Measurements from ENCODE around the gene LGI2.
"Not testable (repeated sequence)": the region's sequence is repeated elsewhere in the genome, so short reads cannot be mapped to it uniquely, and the experiment has no call there.

Gene LGI2

DNA sequence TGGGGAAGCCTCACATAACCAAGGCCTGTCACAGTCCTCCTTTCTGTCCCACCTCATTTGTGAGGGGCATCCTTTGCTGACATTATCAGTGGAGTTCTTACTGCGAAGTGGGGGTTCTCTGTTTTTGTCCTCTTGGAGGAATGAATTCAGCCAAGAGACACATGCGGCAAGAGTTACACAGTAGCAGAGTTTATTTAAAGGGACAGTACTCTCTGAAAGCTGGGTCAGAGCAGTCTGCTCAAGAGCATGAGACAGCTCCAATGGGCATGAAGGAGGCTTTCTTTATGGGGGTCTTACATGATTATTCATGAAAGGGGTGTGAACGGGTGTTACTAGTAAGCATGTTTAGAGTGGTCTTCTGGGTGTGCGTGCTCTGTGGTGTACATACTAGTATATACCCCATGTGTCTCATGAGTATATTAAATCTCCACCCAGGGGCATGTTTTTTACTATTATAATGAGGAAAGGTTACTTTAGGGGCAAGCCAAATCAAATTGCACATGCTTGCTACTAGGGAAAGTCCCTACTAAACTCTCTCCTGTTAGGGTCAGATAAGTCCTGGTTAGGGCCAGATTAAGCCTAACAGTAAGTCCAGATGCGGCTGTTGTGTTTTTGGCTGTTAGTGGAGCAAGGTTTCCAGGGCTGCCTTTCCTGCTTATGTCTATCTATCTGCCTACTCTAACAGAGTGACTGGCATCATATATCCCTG is 19.8 kb upstream of the LGI2 start:
- DNase-seq (ENCODE audit: low read depth, low spot score): no peak

DNA sequence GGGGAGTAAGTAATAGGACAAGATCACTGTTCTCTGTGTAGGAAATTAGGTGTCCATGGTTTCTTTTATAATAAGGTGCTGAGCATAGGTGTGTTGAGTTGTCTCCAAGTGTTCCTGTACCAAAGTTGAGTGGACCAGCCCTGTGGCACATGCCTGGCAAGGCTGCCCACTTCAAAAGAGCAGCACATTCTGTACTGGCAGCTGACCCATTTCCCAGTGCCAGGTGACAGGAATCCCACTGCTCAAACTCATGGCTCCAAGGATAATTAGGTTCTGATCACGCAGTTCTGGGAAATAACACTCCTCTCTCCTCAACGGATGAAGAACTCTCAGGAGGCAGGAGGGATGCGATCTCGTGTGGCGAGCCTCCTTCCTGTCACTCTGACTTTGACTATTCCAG is 12.8 kb upstream of the LGI2 start:
- no peak for DNase-seq (ENCODE audit: low read depth, low spot score)

DNA sequence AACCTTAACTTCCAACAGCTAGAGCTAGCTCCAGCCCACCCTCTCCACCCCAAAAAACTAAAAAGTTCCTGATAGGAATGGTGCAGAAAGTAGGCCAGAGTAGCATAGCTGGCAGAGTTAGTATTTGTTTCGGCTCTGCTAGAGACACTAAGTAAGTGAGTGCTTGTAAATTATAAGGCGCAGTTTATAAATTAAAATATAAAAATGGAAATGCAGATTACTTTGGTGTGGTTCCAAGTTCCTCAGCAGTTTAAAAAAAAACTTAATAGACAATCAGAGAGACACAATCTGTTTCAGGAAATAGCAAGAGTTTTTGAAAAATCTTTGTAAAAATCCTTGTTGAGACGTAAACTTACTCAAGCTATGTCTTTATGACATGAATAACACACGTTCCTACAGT is 2.8 kb upstream of the LGI2 start:
- DNase-seq (ENCODE audit: low read depth, low spot score): no peak

DNA sequence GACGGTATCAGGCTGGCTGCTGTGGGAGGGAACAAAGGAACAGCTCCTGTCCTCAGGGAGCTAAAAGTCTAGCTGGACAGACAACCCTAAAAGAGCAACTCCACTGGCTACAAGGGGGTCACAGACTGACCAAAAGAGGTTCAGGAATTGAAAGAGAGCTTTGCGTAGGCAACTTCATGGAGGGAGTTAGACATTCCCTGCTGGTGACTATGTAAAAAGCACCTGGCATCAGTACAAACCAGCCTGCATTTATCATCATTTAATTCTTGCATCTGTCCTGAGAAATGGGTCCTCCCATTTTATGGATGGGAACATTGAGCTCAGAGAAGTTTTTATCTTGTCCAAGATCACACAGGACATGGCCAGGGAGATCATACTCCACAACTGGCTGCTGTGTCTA is 1.4 kb upstream of the LGI2 start:
- no peak for DNase-seq (ENCODE audit: low read depth, low spot score)

DNA sequence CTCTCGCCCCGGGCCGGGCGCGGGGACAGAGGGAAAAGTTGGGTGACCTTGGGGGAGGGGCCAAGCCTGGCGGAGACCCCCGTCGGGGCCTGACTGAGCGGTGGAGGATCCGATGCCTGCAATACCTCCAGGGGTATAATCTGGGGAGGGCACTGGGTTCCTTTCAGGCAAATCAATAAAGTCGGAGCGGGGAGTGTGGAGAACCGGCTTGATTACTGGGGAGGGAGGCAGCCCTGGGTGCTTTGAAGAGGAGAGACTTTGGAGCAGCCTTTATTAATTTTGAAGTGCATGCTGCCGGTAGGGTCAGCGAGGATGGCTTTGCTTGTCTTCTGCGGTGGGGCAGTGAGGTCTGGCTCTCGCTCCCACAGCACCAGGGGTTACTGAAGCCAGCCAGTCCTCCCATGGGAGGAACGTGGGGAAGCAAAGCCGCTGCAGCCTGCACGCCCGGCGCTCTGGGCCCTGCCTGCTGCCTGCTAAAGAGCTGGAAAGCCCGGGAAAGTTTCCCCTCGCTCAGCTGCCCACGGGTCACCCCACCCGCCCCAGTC is 403 bp upstream of the LGI2 start:
- DNase-seq (ENCODE audit: low read depth, low spot score): peak; percentile 12

DNA sequence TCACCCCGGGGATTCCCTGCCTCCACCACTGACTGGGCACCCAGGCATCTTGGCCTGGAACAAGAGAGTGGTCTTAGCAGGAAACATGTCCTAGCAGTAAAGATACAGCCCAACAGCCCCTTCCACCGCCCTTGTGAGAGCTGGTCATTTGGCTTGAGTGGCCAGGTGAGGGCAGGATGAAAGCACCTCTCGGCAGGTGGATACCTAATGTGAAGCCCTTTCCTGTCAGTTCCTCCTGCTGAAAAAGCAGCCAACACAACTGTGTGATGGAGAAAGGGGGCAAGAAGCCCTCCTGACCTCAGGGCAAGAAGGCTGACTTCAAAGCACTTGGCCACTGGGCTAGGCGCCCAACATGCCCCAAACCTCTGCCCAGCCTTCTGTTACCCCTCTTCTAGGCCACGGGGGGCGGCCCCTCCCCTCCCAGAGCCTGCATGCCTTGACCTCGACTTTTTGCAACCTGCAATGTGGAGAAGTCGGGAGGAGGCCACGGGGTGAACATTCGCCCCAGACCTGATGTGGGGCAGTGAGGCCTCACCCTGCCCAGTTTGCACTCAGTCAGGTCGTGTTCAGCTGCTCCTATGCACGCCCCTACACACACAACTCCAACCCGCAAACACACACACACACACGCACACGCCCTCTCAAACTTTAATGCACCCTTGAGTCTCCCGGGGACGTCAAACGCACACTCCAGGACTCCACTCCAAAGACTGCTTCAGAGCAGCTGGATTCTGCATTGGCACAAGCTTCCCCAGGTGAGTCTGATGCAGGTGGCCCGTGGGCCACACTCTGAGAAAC is 1.1 kb downstream of the LGI2 start:
- no peak for DNase-seq (ENCODE audit: low read depth, low spot score)

DNA sequence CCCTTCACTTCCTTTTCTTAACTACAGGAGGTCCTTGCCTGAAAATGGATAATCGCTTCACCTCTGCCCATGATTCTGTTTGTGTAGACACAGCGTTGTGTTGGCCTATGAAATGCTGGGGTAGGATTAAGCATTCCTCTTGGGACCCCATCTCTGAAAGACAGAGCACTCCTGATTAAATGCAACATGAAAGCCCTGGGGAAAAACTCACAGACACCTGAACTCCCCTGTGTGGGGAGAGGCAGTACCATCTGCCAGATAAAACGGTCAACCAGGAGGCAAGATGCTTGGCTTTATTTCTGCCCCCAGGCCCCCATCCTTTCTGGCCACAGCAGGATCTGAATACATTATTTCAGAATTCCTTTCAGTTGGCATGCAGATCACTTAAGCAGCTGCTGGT is 1.9 kb downstream of the LGI2 start:
- no peak for DNase-seq (ENCODE audit: low read depth, low spot score)

DNA sequence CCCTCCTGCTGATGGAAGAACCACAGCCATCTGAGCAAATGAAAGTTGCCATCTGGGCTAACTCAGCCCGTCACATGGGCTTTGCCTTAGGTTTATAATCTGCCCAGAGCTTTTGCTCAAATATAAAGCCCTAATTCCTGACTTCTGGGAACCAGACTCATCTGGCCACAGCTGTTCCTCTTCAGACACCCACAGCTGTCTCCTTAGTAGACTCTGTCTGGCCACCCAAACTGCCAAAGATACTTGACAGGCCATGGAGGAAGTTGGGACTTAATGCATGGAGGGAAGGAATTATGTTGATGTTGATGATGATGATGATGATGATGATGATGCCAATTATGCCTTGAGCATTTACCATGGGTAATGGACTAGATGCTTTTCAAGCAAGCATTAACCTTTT is 8.0 kb downstream of the LGI2 start:
- no peak for DNase-seq (ENCODE audit: low read depth, low spot score)

DNA sequence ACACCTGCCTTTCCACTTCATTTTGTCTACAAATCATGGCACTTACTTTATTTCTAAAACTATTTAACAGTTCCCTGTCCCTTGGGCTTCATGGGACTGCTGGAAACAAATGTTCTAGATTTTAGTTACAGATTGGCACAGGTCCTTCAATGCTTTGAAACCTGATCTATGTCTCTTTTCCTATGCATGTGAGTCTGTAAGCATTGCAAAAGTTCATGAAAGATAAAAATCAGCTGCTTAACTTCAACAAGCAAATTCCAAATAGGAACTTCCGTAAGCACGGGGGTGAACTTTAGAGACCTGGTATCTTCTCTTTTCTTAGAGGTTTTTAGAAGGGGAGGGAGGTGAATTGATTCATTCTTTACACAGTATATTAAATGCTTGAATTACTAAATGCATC is 9.5 kb downstream of the LGI2 start:
- no peak for DNase-seq (ENCODE audit: low read depth, low spot score)

DNA sequence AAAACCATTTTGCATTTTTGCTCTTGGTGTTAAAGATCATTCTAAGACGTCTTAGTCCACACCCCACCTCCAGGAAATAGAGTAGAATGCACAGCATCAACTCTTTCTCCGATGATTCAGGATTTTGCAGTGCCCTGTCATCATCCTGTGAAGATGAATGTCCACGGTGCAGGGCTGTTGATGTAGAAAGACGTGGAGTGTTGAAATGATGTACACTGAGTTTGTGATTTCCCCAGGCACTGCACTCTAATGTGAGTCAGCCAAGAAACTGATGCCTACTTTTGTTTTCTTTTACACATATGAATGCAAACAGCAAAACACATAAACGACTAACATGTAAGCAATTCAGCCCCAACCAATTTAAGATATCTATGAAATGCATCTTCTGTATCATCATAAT is 10.5 kb downstream of the LGI2 start:
- DNase-seq (ENCODE audit: low read depth, low spot score): no peak

DNA sequence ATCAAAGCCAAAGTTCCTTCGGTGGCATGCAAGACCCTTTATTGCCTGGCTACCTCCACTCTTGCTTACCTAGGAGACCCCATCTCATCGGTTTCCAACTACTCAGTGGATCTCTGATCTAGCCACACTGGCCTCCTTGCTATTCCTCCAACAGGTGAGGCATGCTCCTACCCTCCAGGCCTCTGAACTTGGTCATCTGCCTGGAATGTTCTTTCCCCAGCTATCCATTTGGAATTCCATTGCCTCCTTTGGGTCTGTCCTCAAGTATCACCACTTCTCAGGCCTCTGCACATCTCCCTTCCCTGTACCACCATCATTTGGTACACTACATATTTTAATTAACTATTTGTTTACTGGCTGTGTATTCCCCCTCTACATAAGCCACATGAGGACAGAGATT is 11.2 kb downstream of the LGI2 start:
- no peak for DNase-seq (ENCODE audit: low read depth, low spot score)

DNA sequence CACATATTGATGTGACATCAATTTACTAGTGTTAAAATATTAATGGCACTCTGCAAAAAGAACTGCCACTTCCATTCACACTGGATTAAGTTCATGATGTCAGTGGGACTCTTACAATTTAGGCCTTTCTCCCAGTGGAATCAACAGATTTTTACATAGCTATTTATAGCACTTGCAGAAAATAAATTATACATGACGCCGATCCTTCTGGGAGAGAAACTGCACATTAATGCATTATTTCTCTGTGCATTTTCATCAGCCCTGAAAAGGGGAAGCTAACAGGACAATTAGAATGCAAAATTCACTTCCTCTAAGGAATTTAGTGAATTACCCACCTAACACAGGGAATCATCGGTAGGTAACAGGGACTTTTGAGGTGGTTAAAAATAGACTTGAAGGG is 15.7 kb downstream of the LGI2 start:
- DNase-seq (ENCODE audit: low read depth, low spot score): no peak

DNA sequence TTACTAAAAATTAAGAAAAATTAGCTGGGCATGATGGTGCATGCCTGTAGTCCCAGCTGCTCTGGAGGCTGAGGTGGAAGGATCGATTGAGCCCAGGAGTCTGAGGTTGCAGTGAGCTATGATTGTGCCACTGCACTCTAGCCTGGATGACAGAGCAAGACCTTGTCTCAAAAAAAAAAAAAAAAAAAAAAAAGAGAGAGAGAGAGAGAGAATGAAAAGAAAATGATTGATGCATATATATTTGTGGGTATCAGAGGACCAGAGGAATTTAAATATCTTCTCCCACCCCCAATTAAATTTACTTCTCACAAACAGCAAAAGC is 16.1 kb downstream of the LGI2 start:
- not testable (repeated sequence) for DNase-seq (ENCODE audit: low read depth, low spot score)

DNA sequence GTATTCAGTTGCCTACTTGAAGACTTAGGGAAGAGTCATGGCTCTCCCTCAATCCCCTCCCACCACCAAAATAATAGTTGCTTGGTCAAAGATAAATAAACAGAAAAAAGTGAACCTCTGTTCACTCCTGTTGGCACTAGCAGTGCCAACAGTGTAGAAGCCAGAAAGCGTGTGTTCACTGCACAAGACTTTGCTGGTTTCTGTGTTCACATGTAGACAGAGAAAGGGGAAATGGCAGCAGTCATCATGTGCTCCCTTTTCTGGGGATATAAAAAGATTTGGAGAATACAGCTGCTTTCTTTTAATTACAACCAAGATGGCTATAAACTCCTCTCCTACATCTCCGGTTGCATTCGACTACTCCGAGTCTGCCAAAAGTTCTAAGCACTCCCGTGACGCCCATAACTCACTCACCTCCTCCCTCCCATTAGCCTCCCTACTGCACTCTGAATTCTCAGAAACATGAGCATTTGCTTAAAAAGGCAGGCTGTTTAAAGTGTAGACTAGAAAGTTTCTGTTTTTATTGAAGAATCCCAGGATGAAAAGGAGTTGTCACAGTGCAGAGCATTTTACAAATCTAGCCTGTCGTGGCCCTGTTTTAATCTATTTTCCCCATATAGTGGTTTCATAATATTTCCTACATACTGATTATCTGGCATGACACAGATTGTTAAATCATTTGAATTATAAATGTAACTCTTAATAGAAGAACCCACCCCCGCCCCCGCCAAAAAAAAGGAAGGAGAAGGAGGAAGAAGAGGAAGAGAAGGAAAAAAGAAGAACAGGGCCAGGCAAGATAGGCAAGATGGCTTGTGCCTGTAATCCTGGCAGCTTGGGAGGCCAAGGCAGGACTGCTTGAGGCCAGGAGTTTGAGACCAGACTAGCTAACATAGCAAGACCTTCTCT is 16.7 kb downstream of the LGI2 start:
- no peak for DNase-seq (ENCODE audit: low read depth, low spot score)

DNA sequence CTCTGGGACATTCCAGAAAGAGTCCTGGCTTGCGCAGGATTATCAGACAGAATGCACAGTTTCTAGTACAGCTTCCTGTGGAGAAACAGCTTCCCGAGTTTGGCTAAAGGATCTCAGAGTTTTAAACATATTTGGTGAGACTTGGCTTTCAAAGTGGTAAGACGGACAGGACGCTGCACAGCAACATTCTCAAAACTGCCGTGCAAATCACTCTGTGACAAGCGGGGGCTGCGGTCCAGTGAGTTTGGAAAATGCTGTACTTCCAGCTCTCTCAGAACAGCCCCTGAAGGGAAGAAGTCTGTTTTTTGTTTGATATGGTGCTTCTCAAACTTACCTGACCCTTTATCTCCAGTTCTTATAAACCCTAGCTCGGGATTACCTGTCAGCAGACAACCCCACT is 18.1 kb downstream of the LGI2 start:
- no peak for DNase-seq (ENCODE audit: low read depth, low spot score)

DNA sequence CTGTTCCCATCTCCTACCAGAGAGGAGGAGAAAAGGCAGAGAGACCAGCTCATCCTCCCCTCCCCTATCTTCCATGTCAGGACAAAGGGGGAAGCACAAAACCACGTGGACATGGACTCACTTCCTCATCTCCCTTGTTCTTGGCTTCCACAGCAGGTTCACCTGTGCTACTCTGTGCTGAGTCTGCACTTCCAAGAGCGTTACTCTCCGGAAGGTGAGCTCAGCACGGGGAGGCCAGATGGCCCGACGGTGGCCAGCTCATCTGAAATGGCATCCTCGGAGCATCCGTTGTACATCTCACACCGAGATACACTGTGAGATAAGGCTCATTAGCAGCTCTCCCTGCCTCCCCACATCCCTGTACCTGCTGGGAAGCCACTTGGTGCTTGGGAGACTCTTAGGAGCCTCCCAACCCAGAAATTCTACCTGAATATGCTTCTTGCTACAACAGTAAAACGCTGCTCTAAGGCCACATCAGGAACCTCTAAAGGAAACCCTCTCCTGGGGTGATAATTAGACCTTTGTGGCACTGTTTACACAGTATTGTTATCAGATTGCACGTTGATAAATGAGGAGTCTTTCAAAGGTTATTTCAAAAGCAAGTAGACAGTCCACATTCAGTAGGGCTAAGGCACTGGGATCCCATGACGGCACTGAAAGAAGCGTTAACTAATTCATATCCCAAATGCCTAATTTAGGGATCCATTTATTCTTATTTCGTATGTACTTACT is 19.4 kb downstream of the LGI2 start:
- no peak for DNase-seq (ENCODE audit: low read depth, low spot score)

DNA sequence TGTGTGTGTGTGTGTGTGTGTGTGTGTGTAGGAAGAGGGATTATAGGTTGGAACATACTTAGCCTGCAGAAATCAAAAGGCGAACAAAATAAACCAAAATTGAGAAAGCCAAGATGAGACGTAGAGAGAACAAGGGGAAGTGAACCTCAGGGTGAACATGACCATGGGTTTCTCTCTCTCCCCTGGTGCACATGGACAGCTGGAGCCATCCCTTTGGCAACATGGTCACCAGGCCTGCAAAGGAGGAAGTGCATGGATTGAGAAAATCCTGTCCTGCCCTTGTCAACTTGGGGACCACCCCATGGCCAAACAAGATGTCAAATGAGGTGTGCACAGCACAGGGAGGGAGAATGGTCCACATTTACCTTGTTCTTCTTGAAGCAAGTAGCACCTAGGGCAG is 23.1 kb downstream of the LGI2 start:
- no peak for DNase-seq (ENCODE audit: low read depth, low spot score)

DNA sequence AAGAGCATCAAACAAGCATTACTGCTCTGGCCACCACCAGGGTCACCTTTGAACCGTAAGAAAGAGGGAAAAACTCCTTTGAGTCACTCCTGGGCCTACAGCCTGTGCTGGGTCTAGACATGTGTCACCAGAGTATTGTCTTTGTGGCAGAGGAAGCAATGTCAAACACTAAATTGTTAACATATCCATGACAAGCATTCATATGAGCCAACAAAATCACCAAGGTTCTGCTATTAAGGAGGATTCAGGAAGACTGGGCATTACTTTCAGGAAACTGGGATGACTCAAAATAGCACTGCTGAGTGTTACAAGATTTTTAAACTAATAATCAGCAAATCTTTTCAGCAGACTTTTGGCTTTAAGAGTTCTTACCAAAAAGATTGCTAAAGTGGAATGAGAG is 28.1 kb downstream of the LGI2 start:
- DNase-seq (ENCODE audit: low read depth, low spot score): no peak

DNA sequence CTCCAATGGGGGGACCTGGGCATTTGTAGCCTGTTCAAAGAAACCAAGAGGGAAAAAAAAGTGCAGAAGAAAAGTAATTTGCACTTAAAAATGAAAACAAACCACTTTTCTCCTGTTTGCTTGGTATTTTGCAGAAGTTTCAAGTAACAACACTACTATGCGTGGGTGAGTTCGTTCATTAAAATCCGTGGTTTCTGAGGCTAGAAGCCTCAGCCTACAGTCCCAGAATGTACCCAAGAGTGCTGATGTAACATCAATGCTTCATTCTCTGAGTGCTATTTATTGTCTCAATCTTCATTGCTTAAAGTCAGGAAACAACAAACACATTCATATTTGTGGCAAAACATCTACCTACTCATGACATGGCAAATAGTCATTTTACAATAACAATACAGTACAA is 29.2 kb downstream of the LGI2 start:
- no peak for DNase-seq (ENCODE audit: low read depth, low spot score)

DNA sequence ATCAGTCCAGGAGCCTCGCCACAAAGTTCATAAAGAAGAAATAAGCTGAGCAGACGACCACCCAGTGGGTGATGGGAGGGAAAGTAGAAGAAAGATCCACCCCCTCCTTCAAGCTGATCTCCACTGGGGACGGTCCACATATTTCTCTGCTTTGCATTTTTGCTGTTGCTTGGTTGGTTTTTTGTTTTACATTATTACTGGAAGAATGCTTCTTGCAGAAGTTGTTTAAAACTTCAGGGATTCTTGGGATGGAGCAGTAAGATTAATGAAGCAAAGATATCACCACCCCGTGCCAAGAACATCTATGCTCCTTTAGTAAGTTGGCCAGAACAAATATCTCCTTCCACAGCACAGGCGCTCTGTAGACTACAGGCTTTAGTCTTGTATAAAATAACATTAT is 30.1 kb downstream of the LGI2 start:
- no peak for DNase-seq (ENCODE audit: low read depth, low spot score)

DNA sequence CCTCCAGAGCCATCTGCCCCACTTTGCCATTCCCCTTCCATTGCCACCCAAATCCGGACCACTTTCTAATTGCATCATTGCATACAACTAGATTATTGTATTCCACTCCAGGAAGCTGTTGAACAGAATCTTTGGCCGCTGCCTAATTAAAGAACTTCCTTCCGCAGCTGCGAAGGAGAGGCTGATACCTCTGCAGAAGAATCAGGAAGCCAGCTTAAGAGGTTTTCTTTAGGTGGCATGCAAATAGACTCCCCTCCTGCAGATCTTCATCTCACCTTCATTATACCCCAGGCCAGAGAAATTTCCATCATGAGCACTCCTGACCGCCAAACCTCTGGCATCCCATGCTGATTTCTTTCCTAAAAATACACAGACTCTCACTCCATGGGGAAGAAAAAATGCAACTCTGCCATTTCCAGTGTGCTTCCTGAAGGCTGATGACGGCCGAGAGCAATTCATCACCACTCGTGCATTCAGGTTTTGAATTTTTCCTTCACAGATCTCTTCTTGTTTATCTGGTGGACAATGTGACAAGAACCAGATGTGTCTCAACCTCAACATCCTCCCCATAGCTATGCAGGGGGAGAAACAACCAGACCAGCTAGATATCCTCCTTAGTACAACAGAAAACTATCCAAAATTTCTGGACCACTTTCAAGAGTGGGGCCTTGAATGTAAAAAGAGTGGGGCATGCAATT is 31.2 kb downstream of the LGI2 start:
- no peak for DNase-seq (ENCODE audit: low read depth, low spot score)
